ENCODE measurements around the gene VCP.

- no peak for TF ChIP-seq POLR2AphosphoS5 (IDR thresholded peaks at IDR 0.05; ENCODE audit: low read depth, low read length)
- no peak for TF ChIP-seq POLR2A (IDR thresholded peaks at IDR 0.05; ENCODE audit: low read depth, low read length)
- no peak for TF ChIP-seq TAF1 (IDR thresholded peaks at IDR 0.05; ENCODE audit: borderline replicate concordance, low read depth, low read length)
Measured at GRCh38 chr9:35057271-35057620, 15.2 kb downstream of the VCP start.
